SU-DHL-6 (cell line): ENCODE measurements around the gene AGAP1.

Source experiments
- H2AFZ ChIP-seq: fragments of 200-600 bp; sonication (generic); 2 replicates; pipeline ENCODE4 v1.6.1; 2014; ENCODE audit warnings: low read depth, mild to moderate bottlenecking, moderate library complexity, mixed read lengths, antibody characterized with exemption, low read length; ENCODE audit not compliant: severe bottlenecking
- H3F3A ChIP-seq: fragments of 200-600 bp; shearing (Covaris generic); 2 replicates; pipeline ENCODE4 v1.6.0; 2016; ENCODE audit warnings: antibody characterized with exemption, mild to moderate bottlenecking; ENCODE audit not compliant: insufficient read depth
- H3K27ac ChIP-seq: fragments of 200-600 bp; sonication (generic); 2 replicates; pipeline ENCODE4 v1.5.1; 2016; ENCODE audit warnings: low read depth, mild to moderate bottlenecking, low read length, moderate library complexity, mixed read lengths
- H3K27me3 ChIP-seq: fragments of 200-600 bp; sonication (generic), shearing (Covaris generic); 2 replicates; pipeline ENCODE4 v1.6.0; 2014; ENCODE audit warnings: mild to moderate bottlenecking, low read length
- H3K36me3 ChIP-seq: fragments of 200-600 bp; sonication (generic); 2 replicates; pipeline ENCODE4 v1.6.1; 2014; ENCODE audit warnings: mild to moderate bottlenecking, low read length, mixed read lengths
- H3K4me2 ChIP-seq: fragments of 300-600, 200-600 bp; shearing (Covaris generic), sonication (generic); 2 replicates; pipeline ENCODE4 v1.6.0; 2014; ENCODE audit warnings: low read length, low read depth, mild to moderate bottlenecking; ENCODE audit not compliant: poor library complexity, severe bottlenecking
- H3K4me3 ChIP-seq: fragments of 200-600 bp; sonication (generic); 2 replicates; pipeline ENCODE4 v1.5.1; 2014; ENCODE audit warnings: antibody characterized with exemption, low read length, mild to moderate bottlenecking, mixed read lengths; ENCODE audit not compliant: insufficient read depth, poor library complexity, severe bottlenecking
- H3K79me2 ChIP-seq: fragments of 200-600 bp; sonication (generic); 2 replicates; pipeline ENCODE4 v1.6.1; 2014; ENCODE audit warnings: mild to moderate bottlenecking, low read length, moderate library complexity; ENCODE audit not compliant: insufficient read depth
- H3K9ac ChIP-seq: fragments of 200-600 bp; sonication (generic); 2 replicates; pipeline ENCODE4 v1.7.0; 2014; ENCODE audit warnings: mild to moderate bottlenecking, low read length
- H3K9me2 ChIP-seq: fragments of 200-600 bp; sonication (generic); replicated peaks from 2 replicates; pipeline ENCODE4 v1.6.1; 2014; ENCODE audit warnings: low read length; ENCODE audit not compliant: insufficient read depth
- H3K9me3 ChIP-seq: fragments of 200-600 bp; sonication (generic); 2 replicates; pipeline ENCODE4 v1.6.1; 2014; ENCODE audit warnings: low read length, mixed read lengths; ENCODE audit not compliant: insufficient read depth
- H4K20me1 ChIP-seq: fragments of 200-600 bp; sonication (generic); 2 replicates; pipeline ENCODE4 v1.6.1; 2014; ENCODE audit warnings: low read depth, mild to moderate bottlenecking, antibody characterized with exemption, low read length, moderate library complexity, mixed read lengths
- CTCF ChIP-seq: fragments of 200-600 bp; sonication (generic); IDR thresholded peaks from one replicate; pipeline ENCODE4 v1.5.1; 2017; ENCODE audit warnings: antibody characterized with exemption, mild to moderate bottlenecking, low read length, moderate library complexity; ENCODE audit not compliant: insufficient read depth, poor library complexity, severe bottlenecking
- EZH2phosphoT487 ChIP-seq: fragments of 200-600 bp; sonication (generic), shearing (Covaris generic); conservative IDR thresholded peaks from 2 replicates; pipeline ENCODE4 v1.6.1; 2018; ENCODE audit warnings: mild to moderate bottlenecking, antibody characterized with exemption, low read length, moderate library complexity, mixed read lengths

AGAP1 gene

GRCh38 chr2:235453605-235454151 lies 40.2 kb upstream of the AGAP1 start:
- H3K27me3 ChIP-seq = no peaks in the 10 kb centered on the region
- no peaks in the 10 kb centered on the region for H3F3A ChIP-seq
- no peak overlapping the region for H3K27ac ChIP-seq
- no peaks in the 10 kb centered on the region for H3K79me2 ChIP-seq
- TF ChIP-seq CTCF (no peak), EZH2phosphoT487 (no peak)
- H3K4me2 ChIP-seq = no peak overlapping the region
- H4K20me1 ChIP-seq = no peaks in the 10 kb centered on the region
- no peaks in the 10 kb centered on the region for H3K9me3 ChIP-seq
- no peak overlapping the region for H3K4me3 ChIP-seq
- no peak overlapping the region for H3K9ac ChIP-seq
- H3K36me3 ChIP-seq = no peaks in the 10 kb centered on the region
- H3K9me2 ChIP-seq = no peaks in the 10 kb centered on the region
- no peak overlapping the region for H2AFZ ChIP-seq

GRCh38 chr2:235458839-235459273 lies 35.0 kb upstream of the AGAP1 start:
- no peak for TF ChIP-seq EZH2phosphoT487
- no peak for TF ChIP-seq CTCF
- Histone ChIP-seq H3K79me2 (no peaks in the 10 kb centered on the region), H3F3A (no peaks in the 10 kb centered on the region), H3K36me3 (no peaks in the 10 kb centered on the region), H3K9ac (no peak overlapping the region), H4K20me1 (no peaks in the 10 kb centered on the region), H3K4me2 (no peak overlapping the region), H3K9me2 (no peaks in the 10 kb centered on the region), H3K27ac (no peak overlapping the region), H3K9me3 (no peaks in the 10 kb centered on the region), H2AFZ (no peak overlapping the region), H3K27me3 (no peaks in the 10 kb centered on the region), H3K4me3 (no peak overlapping the region)

- H3K4me2 ChIP-seq = no peak overlapping the region
- H3K4me3 ChIP-seq = no peak overlapping the region
- H4K20me1 ChIP-seq = no peaks in the 10 kb centered on the region
- H3K36me3 ChIP-seq = no peaks in the 10 kb centered on the region
- H3K9me2 ChIP-seq = no peaks in the 10 kb centered on the region
- no peak overlapping the region for H3K27ac ChIP-seq
- H3K9ac ChIP-seq = no peak overlapping the region
- H3F3A ChIP-seq = no peaks in the 10 kb centered on the region
- no peaks in the 10 kb centered on the region for H3K79me2 ChIP-seq
- no peak for TF ChIP-seq CTCF
- no peak for TF ChIP-seq EZH2phosphoT487
- no peaks in the 10 kb centered on the region for H3K27me3 ChIP-seq
- no peaks in the 10 kb centered on the region for H3K9me3 ChIP-seq
- H2AFZ ChIP-seq = no peak overlapping the region
These were observed 33.2 kb upstream of the AGAP1 start for GRCh38 chr2:235460548-235461047.
